ENCODE measurements around the gene CRTC1.

CRTC1 gene

DNA sequence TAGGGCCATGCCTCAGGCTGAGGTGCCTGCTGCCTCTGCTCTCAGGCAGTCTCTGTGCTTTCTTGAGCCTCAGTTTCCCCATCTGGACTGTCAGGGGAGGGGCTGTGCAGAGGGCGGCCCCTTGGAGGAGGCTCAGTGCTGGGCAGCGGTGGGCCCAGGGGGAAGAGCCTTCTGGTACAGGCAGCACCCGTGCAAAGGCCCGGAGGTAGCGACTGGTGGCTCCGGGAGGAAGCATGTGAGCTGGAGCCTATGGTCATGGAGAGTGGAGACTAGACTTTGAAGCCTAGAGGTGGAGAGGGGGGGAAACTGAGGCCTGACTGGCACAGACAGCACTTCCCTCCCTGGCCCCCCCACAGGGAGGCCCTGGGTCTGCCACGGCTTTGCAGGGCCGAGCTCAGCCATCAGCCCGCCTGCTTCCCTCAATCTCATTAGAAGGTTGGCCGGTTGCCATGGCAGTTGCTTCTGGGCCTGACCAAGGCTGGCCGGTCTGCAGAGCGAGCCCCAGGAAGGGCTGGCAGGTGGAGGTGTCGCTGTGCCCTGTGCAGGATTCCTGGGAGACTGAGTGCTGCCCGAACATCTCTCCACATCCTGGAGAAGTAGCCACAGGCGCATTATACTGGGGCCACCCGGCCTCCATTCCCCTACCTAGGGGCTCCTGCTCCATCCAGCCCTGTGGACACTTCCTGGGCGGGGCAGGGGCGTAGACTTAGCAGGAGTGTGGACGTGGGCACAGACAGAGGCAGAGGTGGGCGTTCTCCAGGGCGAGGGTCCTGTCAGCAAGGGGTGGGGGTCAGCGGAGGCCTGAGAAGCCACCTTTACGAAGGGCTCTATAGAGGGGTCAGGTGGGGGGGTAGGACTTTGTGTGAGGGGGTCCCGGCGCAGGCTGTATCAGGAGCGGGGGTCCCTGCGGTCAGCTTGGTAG is 53.2 kb downstream of the CRTC1 start:
- no peak for TF ChIP-seq CTCF (IDR thresholded peaks at IDR 0.05; ENCODE audit: control insufficient read depth, insufficient read depth, low read depth, low read length, missing control alignments)
- H3K4me3 ChIP-seq (ENCODE audit: control insufficient read depth, low read depth, low read length), result no peak overlapping the region
- no peak for DNase-seq (ENCODE audit: low read depth)

DNA sequence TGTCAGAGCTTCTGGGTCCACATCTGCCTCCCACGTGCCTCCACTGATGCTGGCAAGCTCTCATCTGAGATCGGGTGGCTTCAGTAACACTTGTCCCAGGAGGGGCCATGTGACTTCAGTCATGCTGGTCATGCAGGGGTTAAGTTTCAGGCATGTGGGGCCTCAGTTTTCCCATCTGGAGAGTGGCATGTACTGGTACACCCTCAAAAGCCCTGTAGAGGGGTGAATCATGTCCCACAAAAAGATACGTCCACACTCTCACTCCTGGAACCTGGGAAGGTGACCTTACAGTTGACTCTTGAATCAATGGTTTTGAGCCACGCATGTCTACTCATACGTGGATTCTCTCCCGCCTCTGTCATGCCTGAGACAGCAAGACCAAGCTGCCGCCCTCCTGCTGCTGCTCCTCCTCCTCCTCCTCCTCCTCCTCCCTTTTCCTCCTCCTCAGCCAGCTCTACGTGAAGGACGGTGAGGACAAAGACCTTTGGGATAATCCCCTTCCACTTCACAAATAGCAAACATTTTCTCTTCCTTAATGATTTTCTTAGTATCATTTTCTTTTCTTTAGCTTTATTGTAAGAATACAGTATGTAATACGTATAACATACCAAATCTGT is 54.0 kb downstream of the CRTC1 start:
- no peak for TF ChIP-seq CTCF (IDR thresholded peaks at IDR 0.05; ENCODE audit: control insufficient read depth, insufficient read depth, low read depth, low read length, missing control alignments)
- DNase-seq (ENCODE audit: low read depth), result no peak
- H3K4me3 ChIP-seq (ENCODE audit: control insufficient read depth, low read depth, low read length), result no peak overlapping the region

DNA sequence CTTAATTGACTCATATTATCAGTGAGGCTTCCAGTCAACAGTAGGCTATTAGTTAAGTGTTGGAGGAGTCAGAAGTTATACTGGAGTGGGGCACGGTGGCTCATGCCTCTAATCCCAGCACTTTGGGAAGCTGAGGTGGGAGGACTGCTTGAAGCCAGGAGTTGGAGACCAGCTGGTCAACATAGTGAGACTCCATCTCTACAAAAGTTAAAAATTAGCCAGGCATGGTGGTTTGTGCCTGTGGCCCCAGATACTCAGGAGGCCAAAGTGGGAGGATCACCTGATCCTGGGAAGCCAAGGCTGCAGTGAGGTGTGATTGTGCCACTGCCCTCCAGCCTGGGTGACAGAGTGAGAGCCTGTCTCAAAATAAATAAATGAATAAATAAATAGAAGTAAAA is 54.5 kb downstream of the CRTC1 start:
- H3K4me3 ChIP-seq (ENCODE audit: control insufficient read depth, low read depth, low read length), result no peak overlapping the region
- TF ChIP-seq CTCF (IDR thresholded peaks at IDR 0.05; ENCODE audit: control insufficient read depth, insufficient read depth, low read depth, low read length, missing control alignments), result no peak
- DNase-seq (ENCODE audit: low read depth), result no peak

DNA sequence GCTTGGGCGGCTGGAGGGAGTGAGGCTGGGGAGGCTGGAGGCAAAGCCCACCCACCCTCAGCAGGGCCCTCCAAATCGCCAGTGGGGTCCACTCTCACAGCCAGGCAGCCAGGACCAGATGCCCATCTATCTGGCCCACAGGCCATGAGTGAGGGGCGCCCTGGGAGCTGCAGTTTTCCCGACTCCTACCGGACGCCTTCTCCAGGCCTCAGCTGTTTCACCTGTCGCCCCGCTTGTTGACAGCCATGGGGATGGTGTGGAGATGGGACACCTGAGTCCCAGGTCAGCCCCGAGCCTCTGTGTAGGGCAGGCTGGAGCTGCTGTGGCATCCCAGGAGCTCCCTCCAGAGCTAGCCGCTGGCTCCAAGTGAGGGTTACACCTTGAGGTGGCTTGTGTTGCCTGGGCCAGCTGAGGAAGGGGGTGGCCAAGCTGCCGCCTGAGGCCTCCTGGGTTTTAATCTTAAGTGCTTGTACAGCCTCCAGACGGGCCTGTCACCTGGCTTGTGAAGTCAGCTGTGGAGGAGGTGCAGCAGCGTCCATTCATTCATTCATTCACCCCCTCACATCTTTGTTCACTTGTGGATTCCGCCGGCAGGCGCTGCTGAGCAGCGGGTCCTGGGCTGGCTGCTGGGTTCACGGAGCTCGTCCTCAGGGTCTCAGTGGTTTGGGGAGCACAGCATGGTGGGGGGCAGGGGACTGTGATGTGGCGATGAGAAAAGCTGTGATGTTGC is 55.6 kb downstream of the CRTC1 start:
- no peak for TF ChIP-seq CTCF (IDR thresholded peaks at IDR 0.05; ENCODE audit: control insufficient read depth, insufficient read depth, low read depth, low read length, missing control alignments)
- H3K4me3 ChIP-seq (ENCODE audit: control insufficient read depth, low read depth, low read length), result no peak overlapping the region
- no peak for DNase-seq (ENCODE audit: low read depth)

DNA sequence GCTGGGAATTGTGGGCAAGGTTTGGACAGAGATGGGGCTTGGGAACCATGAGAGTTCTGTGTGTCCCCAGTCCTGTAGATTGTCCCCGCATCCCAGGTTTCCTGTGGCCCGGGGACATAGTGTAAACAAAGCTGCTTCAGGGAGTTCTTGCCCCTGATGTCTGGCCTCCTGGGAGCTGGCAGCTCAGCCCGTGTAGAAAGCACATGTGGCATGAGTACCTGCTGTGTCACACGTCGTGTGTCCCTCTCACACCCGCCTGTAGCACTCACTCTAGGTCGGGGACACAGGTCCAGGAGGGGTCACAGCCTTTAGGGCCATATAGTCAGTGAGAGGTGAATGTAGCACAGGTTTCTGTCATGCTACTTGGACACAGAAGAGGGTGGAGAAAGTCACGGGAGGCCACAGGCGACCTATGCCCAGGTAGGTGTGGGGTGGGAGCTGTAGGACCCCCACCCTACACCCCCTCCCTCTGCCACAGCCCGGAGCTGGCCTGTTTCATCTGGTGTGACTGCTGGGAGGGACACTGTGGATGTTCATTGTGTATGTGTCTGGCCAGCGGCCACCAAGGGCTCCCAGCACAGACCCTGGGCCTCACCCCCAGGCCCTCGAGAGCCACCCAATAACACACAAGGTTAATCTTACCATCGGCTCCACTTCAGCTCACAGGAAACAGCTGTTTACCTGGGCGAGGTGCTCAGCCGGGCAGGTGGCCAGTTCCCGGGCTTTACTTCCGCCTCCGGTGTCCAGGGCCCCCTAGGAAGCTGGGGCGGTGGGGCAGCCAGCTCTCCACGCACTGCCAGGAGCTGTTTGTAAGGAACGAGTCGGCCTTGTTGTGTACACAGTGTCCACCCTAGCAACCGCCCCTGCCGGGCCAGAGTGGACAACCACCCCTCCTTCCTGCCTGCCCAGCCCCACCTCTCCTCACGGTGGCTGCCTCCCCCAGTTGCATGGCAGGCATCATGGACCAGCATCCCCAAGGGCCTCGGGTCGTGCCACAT is 57.9 kb downstream of the CRTC1 start:
- TF ChIP-seq CTCF (IDR thresholded peaks at IDR 0.05; ENCODE audit: control insufficient read depth, insufficient read depth, low read depth, low read length, missing control alignments), result no peak
- H3K4me3 ChIP-seq (ENCODE audit: control insufficient read depth, low read depth, low read length), result no peak overlapping the region
- DNase-seq (ENCODE audit: low read depth), result no peak
